NCI-H146 treated with DMSO at 0.1 percent for 48 hours (cell line): ENCODE results near the gene PDLIM7.
A peak's percentile ranks its signal among the peaks of the same experiment; 100 is the strongest.

Experiments
- DNase-seq: peaks from one replicate; lab custom pipeline; 2025; ENCODE audit not compliant: unreplicated experiment; lab: John Stamatoyannopoulos, UW

PDLIM7 gene

GRCh38 chr5:177475563-177476427, 21.6 kb downstream of the PDLIM7 start:
- no peak for DNase-seq

- DNase-seq, result no peak
Observed at GRCh38 chr5:177474846-177475562, 22.4 kb downstream of the PDLIM7 start.

- DNase-seq, result no peak
Observed at GRCh38 chr5:177474002-177474476, 23.4 kb downstream of the PDLIM7 start.

DNA sequence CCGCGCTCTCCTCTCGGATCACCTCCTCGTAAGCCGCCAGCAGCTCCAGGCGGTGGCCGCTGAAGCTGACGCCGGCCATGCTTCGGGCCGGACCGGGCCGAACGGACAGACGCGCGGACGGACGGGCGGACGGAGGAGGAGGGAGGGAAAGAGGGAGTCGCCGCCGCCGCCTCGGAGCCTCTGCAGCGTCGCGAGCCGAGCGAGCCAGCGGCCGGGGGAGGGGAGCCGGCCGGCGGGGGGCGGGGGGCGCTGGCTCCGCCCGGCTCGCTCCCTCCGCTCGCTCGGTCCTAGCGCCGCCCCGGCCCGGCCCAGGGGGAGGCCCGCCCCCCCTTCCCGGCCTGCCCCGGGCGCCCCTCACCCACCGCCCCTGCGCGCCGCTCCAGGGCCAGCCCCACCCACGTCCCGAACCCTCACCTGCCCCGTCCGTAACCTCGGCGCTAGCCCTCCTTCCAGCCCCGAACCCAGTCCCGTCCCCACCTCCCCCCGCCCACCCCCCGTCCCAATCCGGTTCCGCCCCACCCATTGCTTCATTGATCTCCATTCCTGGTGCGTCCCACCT, 23.9 kb downstream of the PDLIM7 start, which contains the start of gene DBN1:
TSS of gene DBN1 (minus strand) at position 192 of the 559 bp plus-strand sequence. CDS start at position 79, 113 bp downstream.
- DNase-seq, result no peak

DNA sequence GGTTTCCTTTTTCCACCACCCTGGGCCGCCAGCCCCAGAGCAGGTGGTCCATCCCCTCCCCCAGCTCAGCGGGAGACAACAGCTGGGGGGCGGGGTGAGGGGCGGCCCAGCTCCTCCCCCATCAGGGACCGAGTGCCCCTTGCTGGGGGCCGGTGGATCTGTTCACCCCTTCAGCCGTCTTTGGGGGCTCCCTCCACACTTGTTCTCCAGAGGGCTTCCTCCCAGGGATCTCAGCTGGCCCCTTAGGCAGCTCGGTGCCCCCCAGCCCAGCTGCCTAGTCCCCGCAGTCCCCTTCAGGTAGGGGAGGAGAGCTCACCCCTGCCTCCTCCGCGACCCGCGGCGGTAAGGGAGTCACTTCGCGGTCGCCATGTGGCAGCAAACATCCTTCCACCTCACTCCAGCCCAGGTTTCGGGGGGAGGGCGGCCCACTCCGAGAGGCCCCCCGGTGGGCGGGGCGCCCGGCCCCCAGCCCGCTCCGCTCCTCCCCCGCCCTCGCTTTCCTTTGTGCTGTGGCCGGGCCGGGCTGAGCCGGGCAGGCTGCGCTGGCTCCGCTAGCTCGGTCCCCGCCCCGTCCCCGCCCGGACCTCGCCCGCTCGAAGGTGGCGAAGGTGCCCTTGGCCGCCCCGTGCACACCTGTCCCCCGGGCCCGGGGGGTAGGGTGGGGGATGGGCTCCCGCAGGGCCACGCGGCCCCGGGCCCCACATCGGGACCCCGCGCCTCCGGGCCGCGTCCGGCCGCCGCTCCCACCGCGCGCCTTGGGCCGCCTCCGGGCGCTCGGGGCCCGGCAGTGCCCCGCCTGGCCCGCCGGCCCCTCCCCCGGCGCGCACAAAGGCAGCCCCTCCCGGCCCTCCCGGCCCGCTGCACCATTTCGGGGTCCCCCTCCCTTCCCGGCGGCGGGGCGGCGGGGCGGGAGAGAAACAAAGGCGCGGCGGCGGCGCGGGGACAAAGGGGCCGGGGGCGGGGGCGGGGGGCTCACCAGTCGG, 24.7 kb downstream of the PDLIM7 start:
- peak; percentile 12 for DNase-seq

GRCh38 chr5:177471610-177472356, 25.6 kb downstream of the PDLIM7 start:
- peak; percentile 8 for DNase-seq

DNA sequence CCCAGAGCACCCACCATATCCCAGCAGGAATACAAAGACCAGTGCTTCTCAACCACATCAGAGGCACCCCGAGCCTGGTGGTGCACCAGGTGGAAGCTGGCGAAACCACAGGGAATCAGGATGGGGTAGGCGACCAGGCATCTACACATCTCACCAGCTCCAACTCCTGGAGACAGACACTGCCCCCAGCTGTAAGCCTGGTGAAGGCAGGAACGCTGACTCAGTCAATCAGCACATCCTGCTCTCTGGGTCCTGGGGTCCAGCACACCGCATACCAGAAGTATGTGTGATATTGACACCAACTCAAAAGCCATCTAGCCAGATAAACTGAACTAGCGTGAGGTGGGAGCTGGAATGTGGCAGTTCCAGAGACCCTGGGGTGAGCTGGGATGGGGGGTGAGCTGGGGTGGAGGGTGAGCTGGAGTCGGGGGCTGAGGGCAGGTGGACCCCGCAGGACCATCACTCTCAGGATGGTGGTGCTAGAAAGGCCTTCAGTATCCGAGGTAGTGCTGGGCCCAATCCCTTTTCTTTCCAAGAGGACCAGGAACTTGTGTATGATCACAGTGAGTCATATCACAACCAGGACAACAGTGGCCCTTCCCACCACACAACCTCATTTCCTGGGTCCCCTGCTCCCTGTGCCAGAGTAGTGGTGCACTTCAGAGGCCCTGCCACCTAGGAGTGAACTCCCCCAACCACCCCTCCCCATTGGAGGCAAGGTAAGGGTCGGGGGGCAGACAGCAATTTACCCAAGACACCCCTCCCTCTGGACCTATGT, 26.5 kb downstream of the PDLIM7 start:
- DNase-seq, result no peak

DNA sequence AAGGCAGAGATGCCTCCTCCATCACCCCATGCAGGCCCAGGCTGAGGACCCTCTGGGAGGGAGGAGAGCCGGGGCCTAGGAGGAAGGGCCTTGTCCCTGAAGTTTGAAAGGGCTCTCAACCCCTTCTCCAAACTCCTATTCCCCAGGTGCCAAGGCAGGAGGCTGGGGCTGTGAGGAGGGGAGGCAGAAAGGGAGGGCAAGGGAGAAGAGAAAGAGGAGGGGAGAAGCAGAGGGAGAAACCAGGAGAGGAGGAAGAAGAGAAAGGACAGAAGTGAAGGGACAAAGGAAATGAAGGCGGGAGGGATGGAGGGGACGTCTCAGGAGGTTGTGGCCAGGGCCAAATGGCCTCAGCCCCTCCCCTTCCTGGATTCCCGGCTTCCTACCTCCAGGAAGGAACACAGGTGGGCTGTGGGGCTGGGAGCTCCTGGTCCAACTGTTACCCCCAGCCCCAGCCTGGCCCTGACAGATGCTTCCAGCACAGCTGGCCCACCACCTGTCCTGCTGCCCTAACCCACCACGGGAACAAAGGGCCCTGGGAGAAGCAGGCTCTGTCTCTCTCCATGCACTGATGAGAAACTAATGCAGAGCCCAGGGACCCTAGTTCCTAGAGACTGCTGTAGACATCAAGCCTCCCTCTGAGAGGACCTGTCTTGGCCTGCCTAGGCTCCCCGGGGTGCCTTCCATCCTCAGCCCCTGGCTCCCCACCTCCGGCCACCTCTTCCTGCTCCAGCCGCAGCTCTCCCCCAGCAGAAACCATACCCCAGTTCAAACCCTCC, 27.5 kb downstream of the PDLIM7 start:
- DNase-seq, result no peak

DNA sequence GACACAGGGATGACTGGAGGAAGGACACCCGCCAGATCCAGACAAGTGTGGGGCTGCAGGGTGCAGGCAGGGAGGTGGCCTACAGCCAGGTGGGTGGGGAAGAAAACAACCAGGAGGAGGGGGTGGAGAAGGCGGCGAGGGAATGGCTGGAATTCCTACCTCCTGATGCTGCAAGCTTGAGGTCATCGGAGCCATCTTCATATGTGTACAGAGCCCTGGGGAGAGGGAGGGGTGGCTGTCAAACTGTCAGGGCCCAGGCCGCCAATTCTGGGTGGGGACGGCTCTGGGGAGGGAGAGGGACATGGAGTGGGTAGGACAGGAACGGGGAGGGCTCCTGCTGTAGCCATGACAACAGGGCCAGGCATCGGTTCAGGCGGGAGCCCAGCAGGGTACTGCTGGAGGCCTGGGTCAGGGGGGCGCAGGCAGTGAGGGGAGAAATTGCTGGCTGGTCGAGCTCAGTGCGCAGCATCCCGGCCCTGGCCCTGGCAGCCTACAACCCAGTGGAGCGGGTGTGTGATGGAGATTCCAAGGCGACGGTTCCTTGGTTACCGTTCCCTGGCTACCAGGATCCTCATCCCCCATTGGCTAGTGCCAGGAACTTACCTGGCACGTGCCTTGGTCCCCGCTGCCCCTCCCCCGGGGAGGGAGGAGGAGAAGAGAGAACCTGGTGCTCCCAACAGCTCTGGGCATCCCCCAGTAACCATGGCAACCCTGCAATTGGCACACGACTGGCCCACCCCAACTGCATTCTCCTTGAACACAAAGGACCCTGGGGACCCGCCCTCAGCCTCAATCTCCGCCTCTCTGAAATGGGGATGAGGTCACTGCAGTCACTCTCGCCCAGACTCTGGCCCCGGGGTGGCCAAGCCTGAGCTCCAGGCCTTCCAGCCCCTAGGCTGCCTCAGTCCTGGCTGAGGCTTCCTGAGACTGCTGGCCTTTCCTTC, 28.4 kb downstream of the PDLIM7 start:
- DNase-seq, result no peak

DNA sequence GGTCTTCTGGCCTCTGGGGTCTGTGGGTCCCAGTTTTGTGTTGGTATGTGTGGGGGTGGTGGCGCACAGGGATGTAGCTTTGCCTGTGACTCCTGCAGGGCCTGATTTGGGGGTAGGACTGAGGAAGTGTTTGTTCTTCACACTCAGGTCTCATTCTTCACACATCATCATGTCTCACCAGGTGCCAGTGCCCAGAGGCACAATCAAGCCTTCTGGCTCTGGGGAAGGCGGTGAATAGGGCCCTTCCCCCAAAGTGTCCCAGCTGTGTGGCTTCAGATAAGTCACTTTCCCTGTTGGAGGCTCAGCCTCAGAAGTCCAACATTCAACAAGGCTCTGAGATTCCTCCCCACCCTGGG, 29.1 kb downstream of the PDLIM7 start:
- no peak for DNase-seq

DNA sequence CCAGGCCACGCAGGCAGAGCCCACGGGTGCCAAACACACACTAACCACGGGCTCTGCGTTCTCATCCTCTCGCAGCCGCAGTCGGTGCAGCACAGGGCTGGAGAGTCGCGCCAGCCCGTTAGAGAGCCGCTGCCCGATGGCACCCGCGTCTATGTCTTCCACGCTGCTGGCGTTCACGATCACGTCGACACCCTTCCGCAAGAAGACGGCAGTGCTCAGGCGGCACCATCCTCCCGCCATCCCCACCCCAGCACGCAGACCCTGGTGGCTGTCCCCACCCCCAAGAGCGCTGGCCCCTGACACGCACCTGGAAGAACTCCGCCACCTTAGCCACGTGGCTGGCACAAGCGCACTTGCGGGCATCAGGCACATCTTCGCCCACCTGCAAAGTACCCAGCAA, 30.0 kb downstream of the PDLIM7 start:
- DNase-seq, result no peak

- DNase-seq, result no peak
Observed at GRCh38 chr5:177466861-177467260, 30.5 kb downstream of the PDLIM7 start.

GRCh38 chr5:177465044-177465443, 32.4 kb downstream of the PDLIM7 start:
- no peak for DNase-seq

DNA sequence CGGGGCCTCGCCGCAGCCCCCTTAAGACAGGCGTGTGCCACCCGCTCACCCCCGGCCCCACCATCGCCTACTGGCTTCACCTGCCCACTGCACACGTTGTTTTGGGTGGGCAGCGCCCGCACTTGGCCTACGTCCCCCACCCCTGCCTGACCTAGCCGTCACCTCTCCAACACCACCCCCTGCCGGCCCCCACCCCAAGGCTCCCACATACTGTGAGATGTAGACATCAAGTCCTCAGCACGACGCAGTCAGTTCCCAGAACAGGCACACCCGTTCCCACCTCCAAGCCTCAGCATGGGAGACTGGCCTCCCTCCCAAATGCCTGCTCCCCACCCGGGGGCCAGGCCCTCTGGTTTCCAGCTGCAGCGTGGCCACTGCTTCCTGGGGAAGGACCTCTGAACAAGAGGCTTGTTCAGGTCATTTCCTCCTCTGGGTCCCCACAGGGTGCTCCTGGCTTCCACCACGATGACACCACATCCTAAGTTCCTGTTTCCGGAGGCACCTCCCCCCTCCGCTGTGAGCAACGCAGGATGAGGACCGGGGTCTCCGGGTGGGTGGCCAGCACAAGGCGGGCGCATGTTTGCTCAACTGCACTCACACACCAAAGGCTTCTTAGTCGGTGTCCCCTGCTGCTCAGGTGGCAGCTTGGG, 35.3 kb downstream of the PDLIM7 start:
- no peak for DNase-seq

DNA sequence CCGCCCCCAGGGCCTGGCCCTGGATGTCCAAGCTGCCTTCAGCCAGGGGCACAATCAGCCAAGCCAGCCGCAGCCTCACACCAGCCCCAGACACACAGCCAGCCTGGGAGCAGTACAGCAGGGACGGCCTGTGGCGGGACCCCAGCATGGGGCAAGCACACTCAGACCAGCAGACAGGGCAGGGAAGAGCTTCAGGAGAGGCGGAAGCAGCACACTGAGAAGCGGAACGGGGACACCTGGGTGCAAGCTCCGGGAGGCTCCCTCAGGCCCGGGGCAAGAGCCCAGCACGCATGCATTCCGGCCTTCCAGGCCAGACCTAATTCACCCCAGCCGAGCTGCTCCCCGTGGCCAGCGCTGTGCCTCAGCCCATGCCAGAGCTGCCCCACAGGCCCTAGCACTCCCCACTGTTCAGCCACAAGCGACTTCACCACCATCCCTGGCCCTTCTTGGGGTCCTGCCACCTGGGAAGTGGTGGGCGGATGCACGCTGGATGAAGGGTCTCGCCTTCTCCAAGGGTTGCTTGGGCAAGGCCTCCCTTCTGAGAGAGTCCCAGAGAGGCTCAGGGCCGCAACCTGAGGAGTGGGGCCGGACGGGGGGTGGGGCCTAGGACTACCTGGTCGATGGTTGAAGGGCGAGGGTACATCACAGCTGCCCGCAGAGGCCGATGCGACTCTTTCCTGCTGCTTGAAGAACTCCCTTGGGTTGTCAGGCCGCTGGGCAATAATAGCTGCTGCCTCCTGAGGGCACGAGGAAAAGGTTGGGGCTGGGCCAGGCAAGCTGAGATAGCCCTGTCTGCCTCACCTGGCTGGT, 37.4 kb downstream of the PDLIM7 start:
- no peak for DNase-seq

- DNase-seq, result no peak
Observed at GRCh38 chr5:177459357-177459756, 38.0 kb downstream of the PDLIM7 start.
